Erythroblast (primary cell): ENCODE measurements around the gene CAMK1D.

Experiments used
- DNase-seq, 2 experiments: peaks; one replicate each; lab custom pipeline; 2025; lab: John Stamatoyannopoulos, UW
- GATA1 ChIP-seq: IDR thresholded peaks from 2 replicates; pipeline ENCODE4 v1.6.1; 2011; ENCODE audit warnings: low read depth, mild to moderate bottlenecking, control low read depth, low read length, moderate library complexity
- POLR2A ChIP-seq: IDR thresholded peaks from 2 replicates; pipeline ENCODE4 v1.6.1; 2011; ENCODE audit warnings: mild to moderate bottlenecking, low read length

CAMK1D gene

DNA sequence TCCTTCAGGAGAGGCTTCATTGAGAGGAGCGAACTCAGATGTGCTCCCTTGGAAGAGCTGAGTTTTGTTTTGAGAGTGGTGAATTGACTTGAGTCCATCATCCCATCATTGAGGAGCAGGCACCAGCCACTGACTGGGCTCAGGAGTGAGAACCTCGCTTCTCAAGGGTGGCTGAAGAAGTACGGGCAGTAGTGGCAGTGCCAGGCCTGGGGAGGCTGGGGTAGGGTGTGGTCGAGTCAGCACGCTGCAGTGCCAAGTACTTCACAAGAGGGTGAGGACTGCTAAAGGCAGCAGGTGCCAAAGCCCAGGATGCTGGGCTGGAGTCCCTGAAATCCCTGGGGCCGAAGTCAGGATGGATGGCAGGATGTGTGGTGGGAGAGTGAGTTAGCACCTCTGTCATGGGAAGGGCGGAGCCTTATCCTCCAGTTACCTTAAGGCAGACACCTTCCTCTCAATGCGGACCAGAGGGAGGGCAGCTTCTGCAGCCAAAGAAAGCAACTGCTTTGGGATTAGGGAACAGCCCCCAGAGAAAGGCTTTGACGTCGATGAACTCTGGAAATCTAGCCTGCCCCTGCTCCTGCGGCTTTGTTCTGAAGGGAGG is 210.3 kb downstream of the CAMK1D start:
- no peak for DNase-seq
- TF ChIP-seq GATA1, result no peak
- TF ChIP-seq POLR2A, result no peak

DNA sequence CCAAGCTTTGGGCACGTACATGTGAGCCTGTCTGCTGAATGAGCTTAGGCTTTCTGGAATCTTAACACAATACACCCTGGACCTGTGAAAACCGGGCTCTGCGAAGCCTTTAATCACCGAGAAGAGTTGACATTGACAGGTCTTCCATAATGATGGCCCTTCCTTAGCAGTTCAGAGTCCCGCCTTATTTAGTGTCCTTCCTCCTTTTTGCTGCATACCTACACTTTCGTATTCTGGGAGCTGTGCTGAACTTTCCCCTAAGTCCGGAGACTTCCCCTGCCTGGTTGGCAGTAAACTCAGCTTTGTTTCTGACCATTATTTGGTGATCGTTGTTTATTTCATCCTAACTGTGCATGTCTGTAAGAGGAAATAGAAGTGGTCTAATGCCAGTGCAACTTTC is 212.0 kb downstream of the CAMK1D start:
- no peak for DNase-seq
- TF ChIP-seq GATA1 (no peak), POLR2A (no peak)

- DNase-seq, result no peak
Observed at GRCh38 chr10:12561720-12562119, 212.4 kb downstream of the CAMK1D start.

DNA sequence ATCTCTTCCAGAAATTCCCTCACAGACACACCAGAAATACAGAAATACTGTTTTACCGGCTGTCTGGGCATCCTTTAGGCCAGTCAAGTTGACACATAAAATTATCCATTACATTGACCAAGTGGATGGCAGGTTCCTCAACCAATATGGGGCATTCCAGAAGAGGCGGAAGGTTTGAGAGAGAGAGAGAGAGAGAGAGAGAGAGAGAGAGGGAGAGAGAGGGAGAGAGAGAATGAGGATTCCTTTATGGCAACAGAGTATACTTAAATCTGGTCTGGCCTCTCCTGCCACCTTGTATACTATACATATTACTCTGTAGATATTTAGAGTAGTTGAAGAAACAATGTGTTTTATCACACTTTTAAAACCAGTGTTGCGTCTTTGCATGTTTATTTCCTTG is 214.1 kb downstream of the CAMK1D start:
- no peak for DNase-seq
- TF ChIP-seq POLR2A, result no peak
- no peak for TF ChIP-seq GATA1

More at GRCh38 chr10:12561720-12562119, 212.4 kb downstream of the CAMK1D start:
- TF ChIP-seq GATA1 (no peak), POLR2A (no peak)

- DNase-seq, result no peak
- no peak for TF ChIP-seq GATA1
- no peak for TF ChIP-seq POLR2A
Observed at GRCh38 chr10:12564173-12564572, 214.8 kb downstream of the CAMK1D start.

DNA sequence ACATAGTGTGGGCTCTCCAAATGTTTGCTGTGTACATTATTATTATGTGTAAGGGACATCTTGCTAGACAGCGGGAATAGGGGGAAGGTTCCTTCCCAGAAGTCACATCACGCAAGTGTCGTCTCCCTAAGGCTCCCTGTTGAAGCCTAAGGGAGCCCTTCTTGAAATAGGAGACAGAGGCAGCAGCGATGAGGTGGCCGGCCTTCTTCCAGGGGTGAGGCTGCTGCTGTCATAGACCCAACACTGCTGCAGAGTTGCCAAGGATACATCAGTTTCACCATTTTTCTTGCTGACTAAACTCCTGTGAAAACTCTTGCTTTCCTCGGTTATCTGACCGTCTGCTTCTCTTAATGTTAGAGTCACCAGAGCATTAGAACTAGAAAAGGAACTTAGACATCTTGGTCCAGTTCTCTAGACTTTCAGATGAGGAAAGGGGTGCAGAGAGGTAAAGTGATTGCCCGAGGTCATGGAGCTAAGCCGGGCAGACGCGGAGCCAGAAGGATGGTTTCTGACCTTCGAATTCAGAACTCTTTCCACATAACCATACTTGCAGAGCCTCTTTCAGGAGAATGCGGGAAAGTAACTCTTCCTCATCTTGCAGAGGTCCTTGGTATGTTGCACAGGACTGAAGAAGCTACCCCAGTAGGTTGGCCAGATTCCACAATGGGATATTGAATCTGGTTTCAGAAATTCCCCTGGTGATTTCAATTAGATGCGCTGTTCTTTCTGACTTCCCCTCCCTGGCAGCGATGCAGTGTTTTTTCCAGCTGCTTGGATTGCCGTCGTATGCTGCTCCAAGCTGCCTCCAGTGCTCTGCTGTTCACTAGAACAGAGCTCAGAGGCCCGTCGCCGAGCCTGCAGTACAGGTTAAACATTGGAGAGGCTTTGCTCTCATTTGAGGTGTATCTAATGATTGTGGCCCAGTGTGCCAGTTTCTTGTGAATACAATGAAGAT is 217.1 kb downstream of the CAMK1D start:
- TF ChIP-seq GATA1 (no peak), POLR2A (no peak)
- no peak for DNase-seq

- no peak for DNase-seq
- no peak for TF ChIP-seq GATA1
- TF ChIP-seq POLR2A, result no peak
Observed at GRCh38 chr10:12568391-12569009, 219.2 kb downstream of the CAMK1D start.

GRCh38 chr10:12572281-12572680 is 222.9 kb downstream of the CAMK1D start:
- no peak for DNase-seq
- TF ChIP-seq POLR2A (no peak), GATA1 (no peak)

- TF ChIP-seq GATA1 (no peak), POLR2A (no peak)
- no peak for DNase-seq
Observed at GRCh38 chr10:12577610-12578009, 228.3 kb downstream of the CAMK1D start.

DNA sequence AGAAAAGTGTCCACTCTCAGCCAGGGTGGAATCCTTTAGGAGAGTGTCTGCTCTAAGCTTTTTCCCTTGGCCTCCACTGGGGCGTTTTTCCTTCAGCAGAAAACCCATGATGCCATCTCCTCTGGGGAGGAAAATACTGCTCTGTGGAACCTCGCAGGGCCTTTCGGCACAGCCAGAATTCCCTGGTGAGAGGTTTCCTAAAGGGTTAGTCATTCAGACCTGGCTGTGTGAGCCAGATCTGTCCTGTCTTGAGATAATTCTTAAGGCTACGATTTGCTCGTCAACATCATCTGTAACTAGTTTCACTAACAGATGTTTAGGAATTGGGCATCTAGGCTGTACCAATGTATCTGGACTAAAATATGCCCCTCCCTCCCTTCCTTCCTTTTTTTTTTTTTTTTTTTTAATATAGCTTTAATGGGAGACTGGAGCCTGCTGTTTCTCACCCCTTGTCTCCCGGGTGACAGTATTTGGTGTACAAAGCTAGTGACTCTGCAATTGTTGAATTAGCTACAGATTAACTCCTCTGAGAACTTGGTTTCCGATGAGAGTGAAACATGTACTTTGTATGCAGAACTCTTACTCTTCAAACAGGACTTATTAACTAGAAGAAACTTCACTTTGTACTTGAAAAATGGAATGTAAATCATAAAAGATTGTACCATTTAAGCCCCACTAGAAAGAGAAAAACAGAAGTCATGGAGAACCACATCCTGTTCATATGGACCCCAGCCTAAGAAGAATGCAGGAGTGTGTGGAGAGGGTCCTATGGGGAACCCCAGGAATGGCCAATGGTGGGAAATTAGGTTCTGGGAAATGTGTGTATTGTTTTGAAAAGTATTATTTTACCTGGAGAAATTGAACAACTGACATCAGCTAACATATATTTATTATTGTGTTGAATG is 230.9 kb downstream of the CAMK1D start:
- TF ChIP-seq GATA1, result no peak
- TF ChIP-seq POLR2A, result no peak
- no peak for DNase-seq

GRCh38 chr10:12583891-12584595 is 234.7 kb downstream of the CAMK1D start:
- no peak for DNase-seq
- TF ChIP-seq POLR2A, result no peak
- no peak for TF ChIP-seq GATA1

- no peak for DNase-seq
- TF ChIP-seq GATA1 (no peak), POLR2A (no peak)
Observed at GRCh38 chr10:12586741-12587140, 237.4 kb downstream of the CAMK1D start.
